ENCODE data around the gene MAFG. TPM values are rescaled to one million over a fixed set of nuclear protein-coding genes. Genes with fewer than 3 reads are reported as not detected.

Gene MAFG
- total and polyA plus RNA-seq, 2 of the 13 experiments (the other 11 are each of a cell fraction or from before 2014, with no cell fraction given), result 14.5 to 20.0 TPM

DNA sequence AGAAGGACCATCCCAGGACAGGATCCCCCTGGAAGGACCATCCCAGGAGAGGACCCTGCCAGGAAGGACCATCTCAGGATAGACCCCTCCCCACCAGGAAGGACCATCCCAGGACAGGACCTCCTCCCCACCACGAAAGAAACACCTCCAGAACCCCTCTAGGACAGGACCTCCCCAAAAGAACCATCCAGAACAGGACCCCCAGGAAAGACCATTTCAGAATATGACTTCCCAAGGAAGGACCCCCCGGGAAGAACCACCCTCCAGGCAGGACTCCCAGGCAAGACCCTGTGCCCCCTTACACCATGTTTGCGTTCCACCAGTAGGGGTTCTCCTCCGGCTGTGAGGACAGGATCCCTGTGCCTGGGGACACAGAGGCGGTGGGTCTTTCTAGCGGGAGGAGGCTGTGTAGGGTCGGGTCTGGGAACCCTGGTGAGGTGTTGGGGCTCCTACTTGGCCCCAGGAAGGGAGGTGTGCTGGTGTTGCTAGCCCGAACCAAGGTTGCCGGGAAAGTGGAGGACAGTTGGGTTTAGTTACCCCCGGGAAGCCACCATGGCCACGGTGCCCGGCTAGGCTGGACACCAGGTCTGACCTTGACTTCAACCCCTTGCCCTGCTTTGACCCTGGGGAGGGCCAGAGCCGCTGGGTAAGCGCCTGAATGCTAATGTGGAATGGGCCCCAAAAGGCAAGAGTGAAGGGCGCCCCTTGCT is 31.3 kb upstream of the MAFG start (continued):
- TF ChIP-seq CENPX (CRISPR knock-in tag; IDR thresholded peaks at IDR 0.05) (no peak), NBN (conservative IDR thresholded peaks at IDR 0.05) (no peak), ZNF703 (CRISPR knock-in tag; IDR thresholded peaks at IDR 0.05; ENCODE audit: borderline replicate concordance) (no peak), ZFY (CRISPR knock-in tag; IDR thresholded peaks at IDR 0.05) (no peak), BRD4 (CRISPR knock-in tag; IDR thresholded peaks at IDR 0.05) (no peak), ATM (IDR thresholded peaks at IDR 0.05; ENCODE audit: borderline replicate concordance) (no peak), HNF1A (IDR thresholded peaks at IDR 0.05; ENCODE audit: low read depth) (no peak), HNF1A (CRISPR knock-in tag; IDR thresholded peaks at IDR 0.05; ENCODE audit: borderline replicate concordance) (no peak), NRL (CRISPR knock-in tag; IDR thresholded peaks at IDR 0.05; ENCODE audit: borderline replicate concordance) (no peak), ZNF329 (CRISPR knock-in tag; IDR thresholded peaks at IDR 0.05; ENCODE audit: low read depth) (no peak), AKAP8 (CRISPR knock-in tag; IDR thresholded peaks at IDR 0.05) (no peak), ZNF296 (CRISPR knock-in tag; conservative IDR thresholded peaks at IDR 0.05) (no peak), ZFP91 (CRISPR knock-in tag; IDR thresholded peaks at IDR 0.05; ENCODE audit: borderline replicate concordance) (no peak), CBX1 (IDR thresholded peaks at IDR 0.05; ENCODE audit: low read depth) (no peak)
- TF ChIP-seq, protein P1, sequence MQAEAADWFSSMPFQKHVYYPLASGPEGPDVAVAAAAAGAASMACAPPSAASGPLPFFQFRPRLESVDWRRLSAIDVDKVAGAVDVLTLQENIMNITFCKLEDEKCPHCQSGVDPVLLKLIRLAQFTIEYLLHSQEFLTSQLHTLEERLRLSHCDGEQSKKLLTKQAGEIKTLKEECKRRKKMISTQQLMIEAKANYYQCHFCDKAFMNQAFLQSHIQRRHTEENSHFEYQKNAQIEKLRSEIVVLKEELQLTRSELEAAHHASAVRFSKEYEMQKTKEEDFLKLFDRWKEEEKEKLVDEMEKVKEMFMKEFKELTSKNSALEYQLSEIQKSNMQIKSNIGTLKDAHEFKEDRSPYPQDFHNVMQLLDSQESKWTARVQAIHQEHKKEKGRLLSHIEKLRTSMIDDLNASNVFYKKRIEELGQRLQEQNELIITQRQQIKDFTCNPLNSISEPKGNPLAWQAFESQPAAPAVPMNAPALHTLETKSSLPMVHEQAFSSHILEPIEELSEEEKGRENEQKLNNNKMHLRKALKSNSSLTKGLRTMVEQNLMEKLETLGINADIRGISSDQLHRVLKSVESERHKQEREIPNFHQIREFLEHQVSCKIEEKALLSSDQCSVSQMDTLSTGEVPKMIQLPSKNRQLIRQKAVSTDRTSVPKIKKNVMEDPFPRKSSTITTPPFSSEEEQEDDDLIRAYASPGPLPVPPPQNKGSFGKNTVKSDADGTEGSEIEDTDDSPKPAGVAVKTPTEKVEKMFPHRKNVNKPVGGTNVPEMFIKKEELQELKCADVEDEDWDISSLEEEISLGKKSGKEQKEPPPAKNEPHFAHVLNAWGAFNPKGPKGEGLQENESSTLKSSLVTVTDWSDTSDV (CRISPR knock-in tag; IDR thresholded peaks at IDR 0.05), result 0 out of 2 replicates have a peak, but pooled peaks have one; percentile 9
- TF ChIP-seq, protein P2, sequence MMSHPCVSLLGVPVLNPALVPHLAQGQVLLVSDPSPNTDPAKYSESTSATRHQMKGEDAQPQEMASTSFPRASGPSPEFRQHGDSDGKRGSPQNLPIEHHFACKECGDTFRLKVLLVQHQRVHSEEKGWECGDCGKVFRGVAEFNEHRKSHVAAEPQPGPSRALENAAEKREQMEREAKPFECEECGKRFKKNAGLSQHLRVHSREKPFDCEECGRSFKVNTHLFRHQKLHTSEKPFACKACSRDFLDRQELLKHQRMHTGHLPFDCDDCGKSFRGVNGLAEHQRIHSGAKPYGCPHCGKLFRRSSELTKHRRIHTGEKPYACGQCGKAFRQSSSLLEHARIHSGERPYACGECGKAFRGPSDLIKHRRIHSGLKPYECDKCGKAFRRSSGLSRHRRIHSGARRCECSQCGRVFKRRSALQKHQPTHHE (CRISPR knock-in tag; IDR thresholded peaks at IDR 0.05; ENCODE audit: borderline replicate concordance), result 0 out of 2 replicates have a peak, but pooled peaks have one; percentile 5
- TF ChIP-seq, protein P3, sequence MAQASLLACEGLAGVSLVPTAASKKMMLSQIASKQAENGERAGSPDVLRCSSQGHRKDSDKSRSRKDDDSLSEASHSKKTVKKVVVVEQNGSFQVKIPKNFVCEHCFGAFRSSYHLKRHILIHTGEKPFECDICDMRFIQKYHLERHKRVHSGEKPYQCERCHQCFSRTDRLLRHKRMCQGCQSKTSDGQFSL (CRISPR knock-in tag; IDR thresholded peaks at IDR 0.05), result no peak
- TF ChIP-seq, protein P4, sequence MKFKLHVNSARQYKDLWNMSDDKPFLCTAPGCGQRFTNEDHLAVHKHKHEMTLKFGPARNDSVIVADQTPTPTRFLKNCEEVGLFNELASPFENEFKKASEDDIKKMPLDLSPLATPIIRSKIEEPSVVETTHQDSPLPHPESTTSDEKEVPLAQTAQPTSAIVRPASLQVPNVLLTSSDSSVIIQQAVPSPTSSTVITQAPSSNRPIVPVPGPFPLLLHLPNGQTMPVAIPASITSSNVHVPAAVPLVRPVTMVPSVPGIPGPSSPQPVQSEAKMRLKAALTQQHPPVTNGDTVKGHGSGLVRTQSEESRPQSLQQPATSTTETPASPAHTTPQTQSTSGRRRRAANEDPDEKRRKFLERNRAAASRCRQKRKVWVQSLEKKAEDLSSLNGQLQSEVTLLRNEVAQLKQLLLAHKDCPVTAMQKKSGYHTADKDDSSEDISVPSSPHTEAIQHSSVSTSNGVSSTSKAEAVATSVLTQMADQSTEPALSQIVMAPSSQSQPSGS (CRISPR knock-in tag; IDR thresholded peaks at IDR 0.05), result no peak

Measured in HepG2 (cell line).